GM12874 (cell line): ENCODE data around the gene BCAS3.

Experiments
- CTCF ChIP-seq: IDR thresholded peaks from 2 replicates; pipeline ENCODE4 v1.5.1; 2011; ENCODE audit warnings: low read depth, mild to moderate bottlenecking, control low read depth, low read length, moderate library complexity; ENCODE audit not compliant: insufficient read depth

The BCAS3 gene

GRCh38 chr17:61418449-61418848, 740.8 kb downstream of the BCAS3 start:
- TF ChIP-seq CTCF, result no peak

- TF ChIP-seq CTCF, result no peak
These were observed 741.9 kb downstream of the BCAS3 start for GRCh38 chr17:61419496-61420046.

- TF ChIP-seq CTCF, result no peak
These were observed 742.4 kb downstream of the BCAS3 start for GRCh38 chr17:61420052-61420451.

GRCh38 chr17:61420745-61421398, 743.2 kb downstream of the BCAS3 start:
- no peak for TF ChIP-seq CTCF

- TF ChIP-seq CTCF, result no peak
These were observed 743.8 kb downstream of the BCAS3 start for GRCh38 chr17:61421460-61421859.

- no peak for TF ChIP-seq CTCF
These were observed 744.6 kb downstream of the BCAS3 start for GRCh38 chr17:61422116-61422799.

- no peak for TF ChIP-seq CTCF
These were observed 745.2 kb downstream of the BCAS3 start for GRCh38 chr17:61422869-61423268.
